HG03095 (cell line): ENCODE results near the gene TMEFF1.
"Not testable (repeated sequence)": the region's sequence is repeated elsewhere in the genome, so short reads cannot be mapped to it uniquely, and the experiment has no call there.

Experiments
- ATAC-seq: cut with Tn5 transposase; IDR thresholded peaks from one replicate; pipeline ENCODE4 v1.9.1; 2021; ENCODE audit warnings: moderate library complexity; ENCODE audit not compliant: unreplicated experiment

TMEFF1 gene

GRCh38 chr9:100486479-100487176 is 13.7 kb downstream of the TMEFF1 start:
- no peak for ATAC-seq

- ATAC-seq = no peak
These were observed 15.2 kb downstream of the TMEFF1 start for GRCh38 chr9:100488177-100488576.

GRCh38 chr9:100489836-100490235 is 16.9 kb downstream of the TMEFF1 start:
- ATAC-seq = no peak

DNA sequence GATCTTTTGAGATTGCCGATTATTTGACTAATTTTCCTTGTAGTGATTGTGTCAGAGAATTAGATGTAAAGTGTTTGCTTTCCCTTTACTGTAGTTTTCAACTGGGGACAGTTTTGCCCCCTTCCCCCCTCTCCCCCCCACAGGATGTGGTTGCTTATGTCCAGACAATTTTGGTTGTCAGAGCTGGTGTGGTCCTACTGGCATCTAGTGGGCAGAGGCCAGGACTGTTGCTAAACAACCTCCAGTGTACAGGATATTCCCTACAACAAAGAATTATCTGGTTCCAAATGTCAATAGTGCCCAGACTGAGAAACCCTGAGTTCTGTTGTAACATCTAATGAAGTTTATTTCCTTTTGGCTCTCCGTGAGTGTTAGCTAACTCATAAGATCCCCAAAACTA is 20.0 kb downstream of the TMEFF1 start:
- no peak for ATAC-seq

DNA sequence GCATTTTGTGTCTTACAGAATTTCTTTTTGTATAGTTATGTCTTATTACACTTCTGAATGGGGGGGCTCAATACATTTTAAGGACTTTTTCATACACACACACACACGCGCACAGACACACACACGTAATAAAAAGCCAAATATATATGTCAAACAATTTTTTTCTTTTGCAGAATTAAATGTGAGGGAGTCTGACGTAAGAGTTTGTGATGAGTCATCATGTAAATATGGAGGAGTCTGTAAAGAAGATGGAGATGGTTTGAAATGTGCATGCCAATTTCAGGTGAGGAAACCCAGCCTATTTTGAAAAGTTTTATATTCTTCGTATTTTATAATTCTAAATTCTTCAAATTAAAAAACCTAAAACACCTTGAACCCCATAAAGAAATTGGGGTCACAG is 25.6 kb downstream of the TMEFF1 start:
- ATAC-seq = no peak

DNA sequence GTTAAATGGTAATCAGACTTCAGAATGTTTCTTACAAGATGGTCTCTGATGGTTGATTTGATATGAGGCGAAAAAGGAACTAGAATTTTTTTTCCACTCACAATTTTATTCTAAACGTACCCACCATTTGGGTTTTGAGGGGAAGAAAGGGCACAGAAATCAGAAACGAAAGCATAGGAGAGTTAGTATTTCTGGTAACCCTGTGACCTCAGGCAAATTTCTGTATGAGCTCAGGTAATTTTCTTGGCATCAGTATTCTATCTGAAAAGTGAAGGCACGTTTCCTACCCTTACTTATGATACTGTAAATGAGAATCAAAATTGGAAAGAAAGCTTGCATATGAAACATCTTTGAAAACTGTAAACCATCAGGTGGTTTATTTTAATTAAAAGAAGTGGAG is 26.5 kb downstream of the TMEFF1 start:
- ATAC-seq = no peak

DNA sequence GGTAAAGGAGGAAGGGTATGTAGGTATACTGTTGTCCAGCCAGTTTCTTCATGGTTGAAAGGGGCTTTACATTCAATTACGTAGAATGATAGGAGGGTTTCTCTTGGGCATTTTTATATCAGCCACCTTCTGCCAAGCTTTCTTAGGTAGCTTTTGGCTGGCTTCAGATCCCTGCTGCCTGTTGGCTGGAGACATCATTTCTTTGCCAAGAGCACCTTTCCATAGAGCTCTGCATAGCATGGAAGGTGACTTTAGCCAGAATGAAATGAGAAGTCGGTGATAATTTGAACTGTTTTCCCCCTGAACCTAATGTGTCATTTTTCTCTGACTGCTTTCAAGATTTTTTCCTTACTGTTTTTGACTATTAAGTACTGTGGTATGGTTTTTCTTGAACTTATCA is 26.9 kb downstream of the TMEFF1 start:
- no peak for ATAC-seq

GRCh38 chr9:100505564-100506159 is 32.7 kb downstream of the TMEFF1 start:
- no peak for ATAC-seq

DNA sequence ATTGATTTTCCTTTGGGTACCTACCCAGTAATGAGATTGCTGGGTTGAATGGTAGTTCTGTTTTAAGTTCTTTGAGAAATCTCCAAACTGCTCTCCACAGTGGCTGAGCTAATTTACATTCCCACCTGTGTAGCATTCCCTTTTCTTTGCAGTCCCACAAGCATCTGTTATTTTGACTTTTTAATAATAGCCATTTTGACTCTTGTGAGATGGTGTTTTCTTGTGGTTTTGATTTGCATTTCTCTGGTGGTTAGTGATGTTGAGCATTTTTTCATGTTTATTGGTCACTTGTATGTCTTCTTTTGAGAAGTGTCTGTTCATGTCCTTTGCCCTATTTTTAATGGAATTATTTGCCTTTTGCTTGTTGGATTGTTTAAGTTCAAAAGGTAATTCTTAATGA is 34.4 kb downstream of the TMEFF1 start:
- not testable (repeated sequence) for ATAC-seq

GRCh38 chr9:100511205-100511604 is 38.3 kb downstream of the TMEFF1 start:
- no peak for ATAC-seq

- no peak for ATAC-seq
These were observed 42.9 kb downstream of the TMEFF1 start for GRCh38 chr9:100515578-100516494.

- ATAC-seq = no peak
These were observed 48.3 kb downstream of the TMEFF1 start for GRCh38 chr9:100521282-100521681.

GRCh38 chr9:100525563-100525962 is 52.6 kb downstream of the TMEFF1 start:
- ATAC-seq = no peak

DNA sequence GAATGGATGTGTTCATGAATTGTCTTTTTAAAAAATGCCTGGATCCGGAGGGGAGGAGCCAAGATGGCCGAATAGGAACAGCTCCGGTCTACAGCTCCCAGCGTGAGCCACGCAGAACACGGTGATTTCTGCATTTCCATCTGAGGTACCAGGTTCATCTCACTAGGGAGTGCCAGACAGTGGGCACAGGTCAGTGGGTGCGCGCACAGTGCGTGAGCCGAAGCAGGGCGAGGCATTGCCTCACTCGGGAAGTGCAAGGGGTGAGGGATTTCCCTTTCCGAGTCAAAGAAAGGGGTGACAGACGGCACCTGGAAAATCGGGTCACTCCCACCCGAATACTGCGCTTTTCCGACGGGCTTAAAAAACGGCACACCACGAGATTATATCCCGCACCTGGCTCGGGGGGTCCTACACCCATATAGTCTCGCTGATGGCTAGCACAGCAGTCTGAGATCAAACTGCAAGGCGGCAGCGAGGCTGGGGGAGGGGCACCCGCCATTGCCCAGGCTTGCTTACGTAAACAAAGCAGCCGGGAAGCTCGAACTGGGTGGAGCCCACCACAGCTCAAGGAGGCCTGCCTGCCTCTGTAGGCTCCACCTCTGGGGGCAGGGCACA is 54.3 kb downstream of the TMEFF1 start:
- ATAC-seq = not testable (repeated sequence)

GRCh38 chr9:100534401-100534800 is 61.5 kb downstream of the TMEFF1 start:
- no peak for ATAC-seq

GRCh38 chr9:100540327-100540726 is 67.4 kb downstream of the TMEFF1 start:
- ATAC-seq = no peak

GRCh38 chr9:100549048-100549447 is 76.1 kb downstream of the TMEFF1 start:
- ATAC-seq = no peak

DNA sequence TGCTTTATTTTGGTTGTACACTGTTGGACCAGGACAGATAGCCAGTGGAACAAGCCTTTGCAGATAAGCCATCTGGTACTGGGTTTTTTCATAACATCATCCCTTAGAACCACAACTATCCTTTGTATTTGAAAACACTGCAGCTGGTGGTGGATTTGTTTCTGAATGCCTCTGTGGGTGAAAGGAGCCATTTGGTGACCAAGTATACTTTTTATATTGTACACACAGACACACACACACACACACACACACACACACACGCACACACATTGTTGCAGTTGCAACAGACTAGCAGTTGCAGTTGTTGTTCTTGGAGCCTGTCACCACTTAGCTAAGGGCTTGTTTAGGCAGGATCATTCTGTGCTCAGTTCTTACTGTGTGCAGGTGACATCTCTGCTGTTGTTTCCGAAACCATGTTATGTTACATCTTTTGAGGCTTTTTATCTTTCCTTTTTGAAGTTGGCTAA is 82.0 kb downstream of the TMEFF1 start:
- peak; percentile 39 for ATAC-seq

DNA sequence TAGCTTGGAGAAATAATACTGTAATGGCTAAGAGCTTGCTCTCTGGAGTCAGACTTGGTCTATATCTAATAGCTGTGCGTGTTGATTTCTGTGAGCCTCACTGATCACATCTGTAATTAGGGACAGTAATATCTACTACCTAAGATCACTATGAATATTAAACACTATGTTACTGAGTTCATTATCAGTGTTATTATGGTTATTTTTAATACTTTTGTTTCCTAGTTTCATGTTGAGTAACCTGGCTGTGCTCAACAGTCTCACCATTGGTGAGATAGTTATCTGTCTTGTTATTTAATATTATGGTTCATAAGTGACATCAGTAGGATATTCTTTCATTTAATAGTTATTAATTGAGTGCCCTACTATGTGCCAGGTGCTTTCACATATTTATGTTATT is 82.5 kb downstream of the TMEFF1 start:
- ATAC-seq = peak; percentile 72

DNA sequence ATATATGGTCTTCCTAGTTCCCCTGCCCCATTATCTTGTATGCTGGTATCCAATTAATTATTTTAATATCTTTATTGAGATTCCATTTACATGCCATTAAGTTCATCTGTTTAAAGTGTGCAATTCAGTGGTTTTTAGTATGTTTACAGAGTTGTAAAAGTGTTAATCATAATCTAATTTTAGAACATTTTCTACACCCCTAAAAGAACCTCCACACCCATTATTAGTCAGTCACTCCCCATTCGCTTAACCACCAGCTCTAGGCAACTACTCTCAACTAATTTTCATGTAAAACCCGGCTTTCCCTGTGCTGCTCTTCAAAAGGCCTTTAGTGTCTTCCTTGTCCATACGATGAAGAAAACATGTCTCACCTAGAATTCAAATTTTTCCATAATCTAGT is 84.1 kb downstream of the TMEFF1 start:
- ATAC-seq = no peak

DNA sequence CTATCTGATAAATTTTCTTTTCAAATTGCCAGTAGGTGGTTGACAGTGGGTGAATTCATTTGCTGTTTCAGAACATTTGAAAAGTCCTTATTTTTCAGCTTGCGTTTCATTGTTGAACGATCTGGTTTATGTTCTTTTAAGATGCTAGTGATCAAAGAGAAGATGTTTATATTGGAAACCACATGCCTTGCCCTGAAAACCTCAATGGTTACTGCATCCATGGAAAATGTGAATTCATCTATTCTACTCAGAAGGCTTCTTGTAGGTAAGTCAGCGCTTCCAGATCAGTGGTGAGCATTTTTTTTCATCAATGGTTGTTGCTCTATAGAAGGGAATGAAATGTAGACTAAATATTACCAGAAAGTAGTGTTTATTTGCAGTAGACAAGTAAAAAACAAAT is 88.3 kb downstream of the TMEFF1 start:
- no peak for ATAC-seq
